Transverse colon (tissue), 4 donors: ENCODE results near the gene ZBTB7C.

Experiments
- CTCF ChIP-seq, 5 experiments: fragments of 200-600 bp in 3 of 5; fragments of 450-650 bp in 2 of 5; sonication (generic) in 3 of 5; IDR thresholded peaks; 1 replicate in 2 of 5; 2 replicates in 3 of 5; pipeline ENCODE4 v1.5.1; 2016 to 2017; ENCODE audit warnings: antibody characterized with exemption in 5 of 5, inconsistent platforms in 3 of 5, mild to moderate bottlenecking in 2 of 5, moderate library complexity in 1 of 5
- EP300 ChIP-seq: sonication (generic); formaldehyde crosslinking; IDR thresholded peaks from one replicate; pipeline ENCODE4 v1.6.1; 2017; ENCODE audit warnings: antibody characterized with exemption, low read depth
- POLR2A ChIP-seq: fragments of 450-650 bp; IDR thresholded peaks from one replicate; pipeline ENCODE4 v1.6.1; 2016; ENCODE audit warnings: antibody characterized with exemption, mild to moderate bottlenecking, moderate library complexity
- POLR2AphosphoS5 ChIP-seq, 3 donors: sonication (generic); formaldehyde crosslinking; IDR thresholded peaks; one replicate each; pipeline ENCODE4 v1.6.1; 2016; ENCODE audit warnings: antibody characterized with exemption in 3 of 3

DNA sequence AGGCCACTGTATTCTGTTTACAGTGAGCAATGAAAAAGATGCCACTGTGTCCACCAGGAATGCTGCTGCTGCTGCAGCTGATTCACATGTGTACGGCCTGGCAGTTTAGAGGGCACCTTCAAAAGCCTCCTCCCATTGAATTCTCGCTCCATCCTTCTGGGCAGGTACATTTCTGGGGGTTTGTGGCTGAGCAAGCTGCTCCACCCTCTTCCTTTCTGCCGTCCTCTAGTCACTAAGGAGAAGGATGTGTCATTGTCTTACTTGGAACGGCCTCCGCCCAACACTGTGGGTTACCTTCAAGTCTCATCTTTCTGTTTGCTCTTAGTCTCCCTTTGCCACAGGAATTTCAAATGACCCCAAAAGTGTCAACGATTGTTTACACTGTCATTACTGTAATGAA lies 182.0 kb downstream of the ZBTB7C start:
- TF ChIP-seq CTCF (IDR thresholded peaks at IDR 0.05) (no peak), EP300 (no peak), POLR2AphosphoS5 (IDR thresholded peaks at IDR 0.05) (no peak), POLR2A (no peak)
